ENCODE results near the gene ALDH3B2.

ALDH3B2 gene

DNA sequence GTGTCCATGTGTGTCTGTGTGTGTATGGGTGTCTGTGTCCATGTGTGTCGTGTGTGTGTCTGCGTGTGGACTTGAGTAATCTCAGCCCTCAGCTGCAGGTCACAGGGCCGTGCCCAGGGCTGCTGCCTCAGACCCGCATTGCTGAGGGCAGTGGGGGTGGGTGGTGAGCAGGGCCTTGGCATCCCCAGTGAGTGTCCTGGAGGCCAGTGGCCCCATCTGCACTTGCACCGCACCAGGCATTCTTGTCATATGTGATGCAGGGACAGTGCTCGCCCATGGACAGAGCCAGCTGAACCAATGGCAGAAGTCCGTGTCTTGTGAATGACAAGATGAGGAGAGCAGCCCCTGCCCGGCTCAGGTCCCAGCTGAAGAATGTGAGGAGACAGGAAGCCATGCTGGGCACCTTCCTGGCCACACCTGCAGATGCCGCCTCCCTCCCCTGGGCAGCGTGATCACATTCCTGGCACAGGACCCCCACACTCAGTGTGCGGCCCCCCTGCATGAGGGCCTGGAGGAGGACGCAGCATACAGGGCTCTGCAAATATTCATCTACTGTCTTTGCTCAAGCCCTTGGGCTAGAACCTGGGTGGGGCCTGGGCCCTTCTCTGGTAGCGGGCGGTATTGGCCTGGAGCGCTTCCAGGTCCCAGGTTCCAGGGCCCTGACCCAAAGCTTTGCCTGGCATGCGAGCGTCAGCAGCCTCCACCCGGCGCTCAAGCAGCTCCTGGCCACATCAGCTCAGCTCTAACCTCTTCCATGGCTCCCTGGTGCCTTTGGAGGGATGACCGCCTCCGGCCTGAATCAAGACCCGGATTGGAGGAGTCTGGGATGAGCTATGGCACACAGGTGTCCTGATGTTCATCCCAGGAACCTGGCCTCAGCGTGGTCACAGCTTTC lies 3.9 kb downstream of the ALDH3B2 start:
- no peak overlapping the region for H3K4me3 ChIP-seq (ENCODE audit: low read length in 2 of 2)
- no peak overlapping the region for H3K27ac ChIP-seq (ENCODE audit: low read depth in 2 of 2, low read length in 2 of 2)
- H3K9me3 ChIP-seq (ENCODE audit: control insufficient read depth in 2 of 2, low read length in 2 of 2): no peaks in the 10 kb centered on the region
- H3K4me1 ChIP-seq (ENCODE audit: control insufficient read depth in 2 of 2, insufficient read depth in 2 of 2, low read length in 2 of 2): peaks cover 6 to 15% of the 10 kb centered on the region in 2 donors
- no peak overlapping the region for H3K9ac ChIP-seq (ENCODE audit: low read depth in 1 of 2, low read length in 2 of 2)
- no peaks in the 10 kb centered on the region for H3K36me3 ChIP-seq (ENCODE audit: control insufficient read depth in 2 of 2, insufficient read depth in 2 of 2, low read length in 2 of 2)
- no peaks in the 10 kb centered on the region for H3K27me3 ChIP-seq (ENCODE audit: control insufficient read depth in 2 of 2, insufficient read depth in 2 of 2, low read length in 2 of 2)

DNA sequence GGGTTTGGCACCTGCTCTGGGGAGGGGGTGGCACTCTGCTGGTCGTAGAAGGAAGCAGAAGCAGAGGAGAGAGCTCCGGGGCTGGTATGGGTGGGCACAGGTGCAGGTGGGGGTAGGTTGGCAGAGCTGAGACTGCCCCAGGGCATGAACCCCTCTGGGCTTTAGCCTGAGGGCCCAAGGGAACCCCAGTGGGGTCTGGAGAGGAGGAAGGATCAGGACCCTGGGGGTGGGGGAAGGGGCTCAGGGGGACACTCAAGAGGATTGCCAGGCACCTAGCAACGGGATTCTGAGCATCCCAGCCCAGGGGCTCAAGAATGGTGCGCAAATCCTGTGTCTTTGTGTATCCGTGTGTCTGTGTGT lies 6.3 kb downstream of the ALDH3B2 start:
- Histone ChIP-seq H3K27me3 (ENCODE audit: control insufficient read depth in 2 of 2, insufficient read depth in 2 of 2, low read length in 2 of 2) (no peaks in the 10 kb centered on the region), H3K36me3 (ENCODE audit: control insufficient read depth in 2 of 2, insufficient read depth in 2 of 2, low read length in 2 of 2) (no peaks in the 10 kb centered on the region), H3K4me1 (ENCODE audit: control insufficient read depth in 2 of 2, insufficient read depth in 2 of 2, low read length in 2 of 2) (peaks cover 0 to 7% of the 10 kb centered on the region in 2 donors), H3K27ac (ENCODE audit: low read depth in 2 of 2, low read length in 2 of 2) (no peak overlapping the region), H3K9me3 (ENCODE audit: control insufficient read depth in 2 of 2, low read length in 2 of 2) (no peaks in the 10 kb centered on the region), H3K9ac (ENCODE audit: low read depth in 1 of 2, low read length in 2 of 2) (no peak overlapping the region), H3K4me3 (ENCODE audit: low read length in 2 of 2) (no peak overlapping the region)

DNA sequence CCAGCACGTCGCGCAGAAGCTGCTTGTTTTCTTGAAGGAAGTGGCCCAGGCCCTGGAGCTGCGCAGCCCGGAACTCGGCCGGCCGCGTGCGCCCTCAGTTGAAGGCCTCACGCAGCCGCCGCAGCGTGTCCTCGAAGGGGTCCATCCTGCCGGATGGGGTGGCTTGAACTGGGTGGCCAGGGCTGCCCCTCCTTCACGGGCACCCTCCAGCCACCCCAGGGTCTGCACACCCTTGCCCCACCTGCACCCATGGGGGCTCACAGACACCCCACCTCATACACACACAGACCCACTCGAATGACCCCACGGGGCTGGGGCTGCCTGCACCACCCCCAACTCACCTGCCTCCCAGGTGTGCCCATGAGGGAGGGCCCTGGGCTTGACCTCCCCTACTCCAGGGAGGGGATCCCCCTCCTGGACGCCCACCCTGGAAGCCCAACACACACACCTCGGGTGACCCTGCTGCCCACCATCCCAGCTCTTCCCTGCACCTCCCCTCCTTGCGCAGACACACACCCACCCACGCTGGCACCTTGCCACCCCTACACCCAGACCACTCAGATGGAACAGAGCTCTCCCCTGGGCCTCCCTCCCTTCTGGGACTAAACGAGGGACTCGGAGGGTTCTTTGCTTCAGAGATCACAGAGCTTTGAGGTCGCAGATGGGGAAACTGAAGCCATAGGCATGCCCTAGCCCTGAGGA lies 6.8 kb downstream of the ALDH3B2 start:
- H3K27me3 ChIP-seq (ENCODE audit: control insufficient read depth in 2 of 2, insufficient read depth in 2 of 2, low read length in 2 of 2): no peaks in the 10 kb centered on the region
- peaks cover 0 to 7% of the 10 kb centered on the region in 2 donors for H3K4me1 ChIP-seq (ENCODE audit: control insufficient read depth in 2 of 2, insufficient read depth in 2 of 2, low read length in 2 of 2)
- H3K9ac ChIP-seq (ENCODE audit: low read depth in 1 of 2, low read length in 2 of 2): no peak overlapping the region
- no peaks in the 10 kb centered on the region for H3K9me3 ChIP-seq (ENCODE audit: control insufficient read depth in 2 of 2, low read length in 2 of 2)
- no peak overlapping the region for H3K27ac ChIP-seq (ENCODE audit: low read depth in 2 of 2, low read length in 2 of 2)
- H3K36me3 ChIP-seq (ENCODE audit: control insufficient read depth in 2 of 2, insufficient read depth in 2 of 2, low read length in 2 of 2): no peaks in the 10 kb centered on the region
- no peak overlapping the region for H3K4me3 ChIP-seq (ENCODE audit: low read length in 2 of 2)

GRCh38 chr11:67666676-67667489 lies 7.5 kb downstream of the ALDH3B2 start:
- no peak overlapping the region for H3K27ac ChIP-seq (ENCODE audit: low read depth in 2 of 2, low read length in 2 of 2)
- no peaks in the 10 kb centered on the region for H3K36me3 ChIP-seq (ENCODE audit: control insufficient read depth in 2 of 2, insufficient read depth in 2 of 2, low read length in 2 of 2)

GRCh38 chr11:67666303-67666645 lies 8.1 kb downstream of the ALDH3B2 start:
- Histone ChIP-seq H3K9me3 (ENCODE audit: control insufficient read depth in 2 of 2, low read length in 2 of 2) (no peaks in the 10 kb centered on the region), H3K36me3 (ENCODE audit: control insufficient read depth in 2 of 2, insufficient read depth in 2 of 2, low read length in 2 of 2) (no peaks in the 10 kb centered on the region), H3K27ac (ENCODE audit: low read depth in 2 of 2, low read length in 2 of 2) (no peak overlapping the region), H3K4me1 (ENCODE audit: control insufficient read depth in 2 of 2, insufficient read depth in 2 of 2, low read length in 2 of 2) (peaks cover 0 to 7% of the 10 kb centered on the region in 2 donors), H3K4me3 (ENCODE audit: low read length in 2 of 2) (no peak overlapping the region), H3K27me3 (ENCODE audit: control insufficient read depth in 2 of 2, insufficient read depth in 2 of 2, low read length in 2 of 2) (no peaks in the 10 kb centered on the region), H3K9ac (ENCODE audit: low read depth in 1 of 2, low read length in 2 of 2) (no peak overlapping the region)

More at GRCh38 chr11:67666676-67667489, 7.5 kb downstream of the ALDH3B2 start:
- Histone ChIP-seq H3K4me3 (ENCODE audit: low read length in 2 of 2) (no peak overlapping the region), H3K4me1 (ENCODE audit: control insufficient read depth in 2 of 2, insufficient read depth in 2 of 2, low read length in 2 of 2) (peaks cover 0 to 7% of the 10 kb centered on the region in 2 donors), H3K9me3 (ENCODE audit: control insufficient read depth in 2 of 2, low read length in 2 of 2) (no peaks in the 10 kb centered on the region), H3K9ac (ENCODE audit: low read depth in 1 of 2, low read length in 2 of 2) (no peak overlapping the region), H3K27me3 (ENCODE audit: control insufficient read depth in 2 of 2, insufficient read depth in 2 of 2, low read length in 2 of 2) (no peaks in the 10 kb centered on the region)

DNA sequence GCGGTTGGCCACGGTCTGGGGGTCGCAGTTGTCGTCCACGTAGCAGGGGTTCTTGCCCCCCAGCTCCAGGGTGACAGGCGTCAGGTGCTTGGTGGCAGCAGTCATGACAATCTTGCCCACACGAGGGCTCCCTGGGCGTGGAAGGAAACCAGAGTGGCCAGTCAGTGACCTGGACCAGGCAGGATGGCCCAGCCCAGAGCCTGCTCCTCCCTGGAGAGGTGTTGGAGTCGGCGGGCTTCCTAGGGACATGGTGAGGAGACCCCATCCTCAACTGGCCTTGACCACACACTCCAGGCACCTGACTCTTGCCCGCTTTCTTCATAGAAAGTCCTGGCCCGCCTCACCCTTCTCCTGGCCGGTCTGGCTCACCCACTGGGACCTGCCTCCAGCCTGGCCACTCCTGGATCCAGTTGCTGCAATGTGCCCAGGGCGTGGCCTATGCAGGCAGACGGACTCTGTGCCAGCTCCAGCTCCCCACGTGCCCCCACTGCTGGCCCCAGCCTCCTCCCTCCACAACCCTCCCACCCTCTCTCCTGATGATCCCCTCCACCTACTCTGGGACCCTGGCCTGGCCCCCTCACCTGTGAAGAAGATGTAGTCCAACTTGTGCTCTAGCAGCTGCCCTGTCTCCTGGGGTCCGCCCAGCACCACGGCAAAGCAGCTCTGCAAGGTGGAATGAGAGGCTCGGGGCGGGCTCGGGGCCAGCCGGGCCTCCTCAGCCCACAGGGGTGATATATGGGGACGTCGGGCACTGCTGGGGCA lies 8.7 kb downstream of the ALDH3B2 start:
- Histone ChIP-seq H3K9ac (ENCODE audit: low read depth in 1 of 2, low read length in 2 of 2) (no peak overlapping the region), H3K36me3 (ENCODE audit: control insufficient read depth in 2 of 2, insufficient read depth in 2 of 2, low read length in 2 of 2) (no peaks in the 10 kb centered on the region), H3K9me3 (ENCODE audit: control insufficient read depth in 2 of 2, low read length in 2 of 2) (no peaks in the 10 kb centered on the region), H3K27ac (ENCODE audit: low read depth in 2 of 2, low read length in 2 of 2) (no peak overlapping the region), H3K4me1 (ENCODE audit: control insufficient read depth in 2 of 2, insufficient read depth in 2 of 2, low read length in 2 of 2) (peaks cover 0 to 7% of the 10 kb centered on the region in 2 donors), H3K4me3 (ENCODE audit: low read length in 2 of 2) (no peak overlapping the region), H3K27me3 (ENCODE audit: control insufficient read depth in 2 of 2, insufficient read depth in 2 of 2, low read length in 2 of 2) (no peaks in the 10 kb centered on the region)

DNA sequence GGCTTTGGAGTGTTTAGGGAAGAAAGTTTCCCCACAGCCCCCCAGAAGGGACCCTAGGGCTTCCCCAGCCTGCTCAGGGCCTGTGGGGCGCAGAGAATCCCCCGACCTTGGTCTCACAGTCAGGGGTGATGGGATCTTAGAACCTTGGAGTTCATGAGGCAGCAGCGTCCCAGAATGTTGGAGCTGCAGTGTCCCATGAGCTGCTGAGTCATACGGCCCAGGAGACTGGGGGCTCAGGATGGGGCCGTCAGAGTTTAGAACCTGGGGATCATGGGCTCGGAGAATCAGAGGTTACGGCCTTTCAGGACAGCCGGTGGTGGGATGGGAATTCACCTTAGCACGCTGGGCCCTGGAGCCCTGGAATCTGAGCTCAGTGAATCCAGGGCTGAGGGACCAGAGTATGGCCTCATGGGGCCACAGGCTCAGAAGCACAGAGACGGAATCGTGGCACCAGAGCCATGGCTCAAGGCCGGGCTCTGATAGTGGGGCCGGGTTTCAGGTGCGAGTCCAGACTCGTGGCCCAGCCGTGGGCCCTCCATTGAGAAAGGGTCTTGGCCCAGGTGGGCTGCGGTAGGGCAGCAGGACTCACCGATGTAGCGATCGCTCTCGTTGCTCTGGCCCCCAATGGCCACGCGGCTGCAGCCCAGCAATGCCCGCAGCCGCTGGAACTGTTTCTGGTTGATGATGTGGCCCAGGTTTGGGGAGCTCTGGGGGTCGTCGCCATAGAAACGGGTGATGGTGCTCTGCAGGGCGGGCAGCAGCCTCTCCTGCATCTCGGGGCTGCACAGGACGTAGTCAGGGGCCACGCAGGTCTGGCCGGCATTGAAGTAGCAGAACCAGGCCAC lies 9.5 kb downstream of the ALDH3B2 start:
- Histone ChIP-seq H3K27me3 (ENCODE audit: control insufficient read depth in 2 of 2, insufficient read depth in 2 of 2, low read length in 2 of 2) (no peaks in the 10 kb centered on the region), H3K36me3 (ENCODE audit: control insufficient read depth in 2 of 2, insufficient read depth in 2 of 2, low read length in 2 of 2) (no peaks in the 10 kb centered on the region), H3K4me1 (ENCODE audit: control insufficient read depth in 2 of 2, insufficient read depth in 2 of 2, low read length in 2 of 2) (peaks cover 0 to 7% of the 10 kb centered on the region in 2 donors), H3K9ac (ENCODE audit: low read depth in 1 of 2, low read length in 2 of 2) (no peak overlapping the region), H3K27ac (ENCODE audit: low read depth in 2 of 2, low read length in 2 of 2) (no peak overlapping the region), H3K9me3 (ENCODE audit: control insufficient read depth in 2 of 2, low read length in 2 of 2) (no peaks in the 10 kb centered on the region), H3K4me3 (ENCODE audit: low read length in 2 of 2) (no peak overlapping the region)

- Histone ChIP-seq H3K4me1 (ENCODE audit: control insufficient read depth in 2 of 2, insufficient read depth in 2 of 2, low read length in 2 of 2) (peaks cover 0 to 7% of the 10 kb centered on the region in 2 donors), H3K9me3 (ENCODE audit: control insufficient read depth in 2 of 2, low read length in 2 of 2) (no peaks in the 10 kb centered on the region), H3K36me3 (ENCODE audit: control insufficient read depth in 2 of 2, insufficient read depth in 2 of 2, low read length in 2 of 2) (no peaks in the 10 kb centered on the region), H3K4me3 (ENCODE audit: low read length in 2 of 2) (no peak overlapping the region), H3K27ac (ENCODE audit: low read depth in 2 of 2, low read length in 2 of 2) (no peak overlapping the region), H3K27me3 (ENCODE audit: control insufficient read depth in 2 of 2, insufficient read depth in 2 of 2, low read length in 2 of 2) (no peaks in the 10 kb centered on the region), H3K9ac (ENCODE audit: low read depth in 1 of 2, low read length in 2 of 2) (no peak overlapping the region)
Observed at GRCh38 chr11:67664213-67664585, 10.2 kb downstream of the ALDH3B2 start.

GRCh38 chr11:67663532-67664212 lies 10.8 kb downstream of the ALDH3B2 start:
- Histone ChIP-seq H3K36me3 (ENCODE audit: control insufficient read depth in 2 of 2, insufficient read depth in 2 of 2, low read length in 2 of 2) (no peaks in the 10 kb centered on the region), H3K9me3 (ENCODE audit: control insufficient read depth in 2 of 2, low read length in 2 of 2) (no peaks in the 10 kb centered on the region), H3K9ac (ENCODE audit: low read depth in 1 of 2, low read length in 2 of 2) (no peak overlapping the region), H3K4me3 (ENCODE audit: low read length in 2 of 2) (no peak overlapping the region), H3K4me1 (ENCODE audit: control insufficient read depth in 2 of 2, insufficient read depth in 2 of 2, low read length in 2 of 2) (peaks cover 0 to 7% of the 10 kb centered on the region in 2 donors), H3K27me3 (ENCODE audit: control insufficient read depth in 2 of 2, insufficient read depth in 2 of 2, low read length in 2 of 2) (no peaks in the 10 kb centered on the region), H3K27ac (ENCODE audit: low read depth in 2 of 2, low read length in 2 of 2) (no peak overlapping the region)

Measured in mucosa of rectum (tissue), 2 donors.